ENCODE results near the gene ARL4D.

ARL4D gene

DNA sequence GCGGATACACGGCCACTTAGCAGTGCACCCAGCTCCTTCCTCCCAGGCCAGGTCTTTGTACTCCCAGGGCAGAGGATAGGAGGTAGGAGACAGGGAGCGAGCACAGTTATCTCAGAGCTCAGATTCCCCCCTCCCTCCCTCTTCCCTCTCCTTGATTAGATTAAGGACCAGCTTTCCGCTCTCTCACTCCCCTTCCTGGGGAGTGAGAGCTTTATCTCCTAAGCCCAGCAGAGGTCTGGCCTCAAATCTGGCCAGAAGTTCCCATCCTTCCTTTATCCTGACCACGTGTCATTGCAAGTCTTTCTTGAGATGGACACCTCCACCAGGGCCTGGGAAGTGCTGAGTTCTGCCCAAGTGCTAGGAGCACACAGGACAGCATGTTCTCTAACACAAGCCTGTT is 5.1 kb downstream of the ARL4D start:
- H3K27me3 ChIP-seq = no peaks in the 10 kb centered on the region
- peaks cover 25% of the 10 kb centered on the region for H3K36me3 ChIP-seq
- peaks cover 18% of the 10 kb centered on the region for H3K4me1 ChIP-seq
- H3K4me3 ChIP-seq (ENCODE audit: low read depth, low read length) = no peak overlapping the region
- peak; percentile 76 for DNase-seq
- H3K9me3 ChIP-seq = no peaks in the 10 kb centered on the region
- TF ChIP-seq, protein P1, sequence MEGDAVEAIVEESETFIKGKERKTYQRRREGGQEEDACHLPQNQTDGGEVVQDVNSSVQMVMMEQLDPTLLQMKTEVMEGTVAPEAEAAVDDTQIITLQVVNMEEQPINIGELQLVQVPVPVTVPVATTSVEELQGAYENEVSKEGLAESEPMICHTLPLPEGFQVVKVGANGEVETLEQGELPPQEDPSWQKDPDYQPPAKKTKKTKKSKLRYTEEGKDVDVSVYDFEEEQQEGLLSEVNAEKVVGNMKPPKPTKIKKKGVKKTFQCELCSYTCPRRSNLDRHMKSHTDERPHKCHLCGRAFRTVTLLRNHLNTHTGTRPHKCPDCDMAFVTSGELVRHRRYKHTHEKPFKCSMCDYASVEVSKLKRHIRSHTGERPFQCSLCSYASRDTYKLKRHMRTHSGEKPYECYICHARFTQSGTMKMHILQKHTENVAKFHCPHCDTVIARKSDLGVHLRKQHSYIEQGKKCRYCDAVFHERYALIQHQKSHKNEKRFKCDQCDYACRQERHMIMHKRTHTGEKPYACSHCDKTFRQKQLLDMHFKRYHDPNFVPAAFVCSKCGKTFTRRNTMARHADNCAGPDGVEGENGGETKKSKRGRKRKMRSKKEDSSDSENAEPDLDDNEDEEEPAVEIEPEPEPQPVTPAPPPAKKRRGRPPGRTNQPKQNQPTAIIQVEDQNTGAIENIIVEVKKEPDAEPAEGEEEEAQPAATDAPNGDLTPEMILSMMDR (IDR thresholded peaks at IDR 0.05; ENCODE audit: low read depth, low read length) = peak; percentile 15; the same call in 1 of the 2 replicates

DNA sequence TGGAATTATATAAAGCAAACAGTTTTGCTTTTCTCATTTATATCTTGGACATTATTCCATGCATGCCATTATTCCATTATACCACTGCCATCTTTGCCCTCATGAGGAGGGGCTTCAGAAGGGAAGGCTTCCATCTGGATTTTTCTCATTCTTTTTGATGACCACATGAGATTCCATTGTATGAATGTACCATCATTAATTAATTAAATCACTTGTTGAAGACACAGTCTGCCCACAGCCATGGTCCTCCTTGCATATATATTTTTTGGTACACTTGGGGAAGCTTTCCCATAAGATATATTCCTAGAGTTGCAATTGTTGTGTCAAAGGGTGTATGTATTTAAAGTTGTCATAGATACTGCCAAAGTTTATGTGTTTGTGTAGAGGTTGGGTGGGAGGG is 7.1 kb downstream of the ARL4D start:
- no peak for DNase-seq
- H3K36me3 ChIP-seq = peaks cover 17% of the 10 kb centered on the region
- TF ChIP-seq, protein P1 (IDR thresholded peaks at IDR 0.05; ENCODE audit: low read depth, low read length) = no peak
- peaks cover 31% of the 10 kb centered on the region for H3K4me1 ChIP-seq
- H3K4me3 ChIP-seq (ENCODE audit: low read depth, low read length) = no peak overlapping the region
- no peaks in the 10 kb centered on the region; the same call in 1 of the 2 replicates for H3K9me3 ChIP-seq
- H3K27me3 ChIP-seq = no peaks in the 10 kb centered on the region

DNA sequence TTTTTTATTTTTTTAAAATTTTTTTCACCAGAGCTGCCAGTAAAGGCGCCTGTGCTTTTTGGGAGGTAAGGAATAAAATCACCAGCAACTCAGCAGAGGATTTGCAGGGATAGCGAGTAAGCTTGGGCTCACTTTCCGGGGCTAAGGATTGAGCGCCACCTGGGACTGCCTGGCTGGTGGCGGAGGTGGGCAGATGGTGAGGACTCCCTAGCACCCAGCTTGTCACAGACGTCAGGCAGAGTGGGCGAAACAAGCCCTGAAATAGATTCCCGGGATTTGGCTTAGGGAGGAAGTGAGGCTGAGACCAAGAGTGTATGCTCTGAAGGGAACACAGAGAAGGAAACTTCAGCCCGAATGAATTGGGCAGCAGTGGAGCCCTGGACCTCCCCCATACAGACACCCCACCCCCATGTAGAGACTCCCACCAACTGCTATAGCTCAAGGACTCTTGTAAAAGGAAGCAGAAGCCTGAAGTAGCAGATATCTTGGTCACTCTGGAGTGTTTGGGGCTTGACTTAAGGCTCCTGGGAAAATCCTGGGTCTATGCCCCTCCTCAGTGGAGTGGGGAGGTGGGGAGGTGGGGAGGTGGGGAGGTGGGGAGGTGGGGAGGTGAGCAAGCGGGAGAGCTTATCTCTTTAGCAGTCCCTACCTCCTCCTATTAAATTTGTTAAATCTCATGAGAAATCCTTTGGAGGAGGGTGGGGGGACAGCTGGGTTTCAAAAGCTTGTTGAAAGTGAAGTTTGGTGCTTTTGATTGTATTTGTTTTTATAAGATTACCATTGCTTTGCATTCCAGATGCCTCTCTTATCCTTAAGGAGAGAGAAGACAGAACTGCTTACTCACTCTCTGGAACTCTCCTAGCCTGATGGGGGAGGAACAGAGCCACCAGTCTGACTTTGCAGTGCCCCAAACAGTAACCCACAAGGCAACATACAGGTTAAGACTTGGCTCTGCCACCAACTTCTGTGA is 8.2 kb downstream of the ARL4D start:
- peaks cover 8% of the 10 kb centered on the region for H3K36me3 ChIP-seq
- no peaks in the 10 kb centered on the region; the same call in 1 of the 2 replicates for H3K9me3 ChIP-seq
- no peak overlapping the region for H3K4me3 ChIP-seq (ENCODE audit: low read depth, low read length)
- TF ChIP-seq, protein P1 (IDR thresholded peaks at IDR 0.05; ENCODE audit: low read depth, low read length) = no peak
- peaks cover 35% of the 10 kb centered on the region for H3K4me1 ChIP-seq
- no peak for DNase-seq
- no peaks in the 10 kb centered on the region for H3K27me3 ChIP-seq

DNA sequence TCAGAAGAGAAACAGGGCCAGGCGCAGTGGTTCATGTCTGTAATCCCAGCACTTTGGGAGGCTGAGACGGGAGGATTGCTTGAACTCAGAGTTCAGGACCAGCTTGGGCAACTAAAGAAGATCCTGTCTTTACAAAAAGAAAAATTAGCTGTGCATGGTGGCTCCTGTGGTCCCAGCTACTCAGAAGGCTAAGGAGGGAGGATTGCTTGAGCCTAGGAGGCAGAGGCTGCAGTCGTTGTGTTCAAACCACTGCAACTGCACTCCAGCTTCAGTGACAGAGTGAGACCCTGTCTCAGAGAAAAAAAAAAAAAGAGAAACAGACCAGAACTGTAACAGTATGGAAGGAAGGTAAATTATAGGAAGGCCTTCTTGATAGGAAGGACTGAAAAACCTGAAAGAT is 10.3 kb downstream of the ARL4D start:
- TF ChIP-seq, protein P1 (IDR thresholded peaks at IDR 0.05; ENCODE audit: low read depth, low read length) = no peak
- H3K9me3 ChIP-seq = no peaks in the 10 kb centered on the region; the same call in 1 of the 2 replicates
- H3K36me3 ChIP-seq = no peaks in the 10 kb centered on the region
- H3K4me1 ChIP-seq = peaks cover 30% of the 10 kb centered on the region
- no peak overlapping the region for H3K4me3 ChIP-seq (ENCODE audit: low read depth, low read length)
- no peak for DNase-seq
- no peaks in the 10 kb centered on the region for H3K27me3 ChIP-seq

DNA sequence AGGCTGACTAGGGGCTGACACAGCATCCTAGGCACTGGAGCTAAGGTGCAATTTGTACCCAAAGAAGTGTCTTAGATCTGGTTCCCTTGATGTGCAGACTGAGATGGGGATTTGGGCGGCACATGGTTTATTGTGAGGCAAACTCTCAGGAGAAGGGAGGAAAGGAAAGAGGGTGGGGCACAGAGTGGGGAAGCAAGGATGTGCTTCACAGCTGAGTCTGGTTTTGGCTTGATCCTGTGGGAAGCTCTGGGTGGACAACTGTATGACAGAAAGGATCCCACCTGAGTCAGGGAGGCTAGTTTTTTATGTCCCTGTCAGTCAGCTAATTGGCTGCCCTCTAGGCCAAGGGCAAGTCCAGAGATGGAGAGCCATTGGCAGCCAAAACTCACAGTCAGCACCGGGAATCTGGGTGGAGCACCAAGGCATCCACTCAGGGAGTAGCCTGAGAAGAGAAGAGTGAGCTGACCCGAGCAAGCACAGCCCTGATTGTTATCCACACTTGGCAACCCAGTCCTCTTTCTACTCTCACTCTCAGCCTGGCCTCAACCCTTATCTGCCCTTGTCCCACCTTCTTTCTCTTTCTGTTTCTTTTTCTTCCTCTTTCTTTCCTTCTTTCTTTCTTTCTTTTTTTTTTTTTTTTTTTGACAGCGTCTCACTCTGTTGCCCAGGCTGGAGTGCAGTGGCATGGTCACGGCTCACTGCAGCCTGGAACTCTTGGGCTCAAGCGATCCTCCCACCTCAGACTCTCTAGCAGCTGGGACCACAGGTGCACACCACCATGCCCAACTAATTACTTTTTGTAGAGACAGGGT is 12.0 kb downstream of the ARL4D start:
- Histone ChIP-seq H3K4me1 (peaks cover 27% of the 10 kb centered on the region), H3K36me3 (no peaks in the 10 kb centered on the region), H3K9me3 (no peaks in the 10 kb centered on the region; the same call in 1 of the 2 replicates), H3K27me3 (no peaks in the 10 kb centered on the region), H3K4me3 (ENCODE audit: low read depth, low read length) (no peak overlapping the region)
- TF ChIP-seq, protein P1 (IDR thresholded peaks at IDR 0.05; ENCODE audit: low read depth, low read length) = no peak
- DNase-seq = no peak
